Activated CD4-positive, alpha-beta T cell treated with anti-CD3 and anti-CD28 coated beads for 1 hour (primary cell): ENCODE results near the gene C17orf114.
"Not testable (repeated sequence)": the region's sequence is repeated elsewhere in the genome, so short reads cannot be mapped to it uniquely, and the experiment has no call there.

Experiments
- DNase-seq: peaks from one replicate; pipeline ENCODE4 v3.0.0-alpha.2; 2020

C17orf114 gene

DNA sequence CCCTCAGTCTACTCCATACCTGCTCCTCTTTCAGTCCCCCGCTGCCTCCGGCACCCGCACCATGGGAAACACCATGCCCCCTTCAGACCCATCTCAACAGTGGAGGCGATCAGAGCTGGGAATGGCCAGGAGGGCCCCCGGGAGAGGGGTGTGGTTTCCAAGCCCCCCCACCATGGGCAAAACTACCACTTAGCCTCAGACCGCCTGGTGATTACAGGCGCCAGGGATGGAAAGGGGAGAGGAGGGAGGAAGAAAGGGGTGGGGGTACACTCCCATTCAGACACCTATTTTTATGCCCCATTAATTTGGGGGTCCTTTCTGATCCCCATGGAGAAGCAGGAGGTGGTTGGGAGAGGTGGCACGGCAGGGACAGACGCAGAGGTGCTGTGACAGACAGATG lies at the start of gene C17orf114:
TSS of gene C17orf114 (minus strand) at position 101 of the 400 bp plus-strand sequence.
- no peak for DNase-seq

DNA sequence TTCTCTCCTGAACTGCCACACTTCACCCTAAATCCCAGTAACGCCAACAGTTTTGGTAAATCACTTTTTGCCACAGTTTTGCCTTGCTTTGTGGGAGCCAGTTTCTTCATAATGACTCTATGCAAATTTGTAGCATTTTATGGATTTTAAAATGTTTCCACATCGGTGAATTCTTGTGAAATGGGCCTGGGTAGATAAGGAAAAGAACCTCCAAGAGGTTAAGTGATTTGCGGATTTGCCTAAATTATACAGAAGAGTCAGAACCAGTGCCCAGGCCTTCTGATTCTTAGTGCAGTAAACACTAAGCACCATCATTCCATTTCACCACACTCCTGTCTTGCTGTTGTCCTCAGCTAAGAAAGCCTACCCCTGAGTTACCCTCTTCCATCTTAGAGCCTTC lies 49.0 kb upstream of the C17orf114 start:
- no peak for DNase-seq

DNA sequence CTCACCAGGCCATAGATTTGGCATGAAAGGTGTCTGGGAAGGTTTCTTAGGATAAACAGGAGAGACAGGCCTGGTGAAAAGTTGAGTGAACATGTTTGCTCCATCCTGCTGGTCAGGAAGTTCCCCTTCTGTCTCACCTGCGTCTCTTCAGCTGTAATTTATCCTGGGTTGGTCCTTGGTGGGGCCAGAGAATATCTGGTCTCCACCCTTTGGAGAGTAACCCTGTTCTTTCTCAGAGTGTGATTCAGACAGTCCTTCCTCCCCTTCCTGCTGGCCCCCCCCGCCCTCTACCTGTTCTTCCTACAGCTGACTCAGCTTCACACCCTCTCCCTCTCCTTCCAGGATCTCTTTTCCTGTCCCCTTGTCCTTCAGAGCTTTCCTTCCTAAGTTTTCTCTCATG lies 48.1 kb upstream of the C17orf114 start:
- no peak for DNase-seq

DNA sequence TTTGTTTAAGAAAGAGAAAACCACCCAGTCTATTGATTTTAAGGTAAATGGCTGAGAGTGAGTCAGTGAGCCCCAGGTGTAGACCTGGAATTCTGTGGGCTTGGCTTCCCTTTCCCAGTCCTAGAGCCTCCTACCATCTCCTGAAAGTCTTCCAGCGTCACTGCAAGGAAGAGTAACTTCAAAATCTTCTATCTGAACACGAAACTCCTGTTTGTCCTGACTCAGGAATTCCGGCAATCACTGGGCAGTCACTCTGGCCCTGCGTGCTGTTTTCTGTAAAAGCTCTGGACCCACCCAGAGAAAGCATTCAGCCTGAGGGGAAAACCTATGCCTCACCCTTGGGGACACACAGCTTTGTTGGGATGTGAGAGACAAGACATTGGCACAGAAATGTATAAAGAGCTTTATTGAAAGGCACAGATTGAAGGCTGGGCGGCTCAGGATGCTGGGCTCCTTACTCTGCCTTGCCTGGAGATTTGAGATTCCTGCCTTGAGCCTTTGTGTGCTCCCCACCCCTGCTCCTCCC lies 46.9 kb upstream of the C17orf114 start:
- no peak for DNase-seq

DNA sequence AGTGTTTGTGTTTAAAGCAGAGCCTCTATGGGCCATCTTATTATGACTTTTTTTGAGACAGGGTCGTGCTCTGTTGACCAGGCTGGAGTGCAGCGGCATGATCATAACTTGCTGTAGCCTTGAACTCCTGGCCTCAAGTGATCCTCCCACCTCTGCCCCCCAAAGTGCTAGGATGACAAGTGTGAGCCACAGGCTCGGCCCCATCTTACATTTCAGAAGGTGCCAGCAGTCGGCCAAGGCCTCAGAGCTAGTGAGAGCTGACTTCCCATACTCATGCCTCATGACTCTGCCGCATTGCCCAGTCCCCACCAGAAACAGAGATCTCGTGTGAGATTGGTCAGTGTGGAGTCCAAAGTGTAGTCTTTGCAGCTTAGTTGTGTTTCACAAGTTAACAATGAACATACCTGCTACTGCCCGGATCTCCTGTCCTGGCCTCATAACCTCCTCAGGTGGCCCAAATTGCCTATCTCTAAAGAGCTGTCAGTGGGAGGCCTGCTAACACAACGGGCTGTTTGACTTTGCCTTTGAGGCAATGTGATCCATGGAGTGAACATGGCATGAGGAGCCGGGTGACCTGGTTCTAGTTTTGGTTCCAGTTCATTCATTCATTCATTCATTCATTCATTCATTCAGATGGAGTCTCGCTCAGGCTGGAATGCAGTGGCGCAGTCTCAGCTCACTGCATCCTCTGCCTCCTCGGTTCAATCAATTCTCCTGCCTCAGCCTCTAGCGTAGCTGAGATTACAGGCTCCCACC lies 44.7 kb upstream of the C17orf114 start:
- no peak for DNase-seq

DNA sequence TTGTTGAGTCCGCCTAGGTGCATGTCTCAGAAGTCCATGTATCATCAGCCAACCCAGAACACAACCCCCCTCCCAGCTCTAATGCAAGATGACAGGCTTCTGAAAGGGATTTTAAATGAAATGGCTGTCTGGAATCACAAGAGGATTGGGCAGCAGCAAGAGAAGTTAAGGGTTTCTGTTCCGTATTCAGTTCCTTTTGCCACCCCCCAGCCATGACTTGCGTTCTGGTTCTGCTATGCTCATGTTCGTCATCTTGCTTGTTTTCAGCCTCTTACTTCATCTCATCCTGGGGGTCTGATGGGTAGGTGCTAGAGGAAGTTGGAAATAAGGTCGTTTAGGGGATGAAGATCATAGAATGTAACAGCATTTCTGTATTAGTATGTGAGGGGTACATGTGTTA lies 43.0 kb upstream of the C17orf114 start:
- DNase-seq = no peak

DNA sequence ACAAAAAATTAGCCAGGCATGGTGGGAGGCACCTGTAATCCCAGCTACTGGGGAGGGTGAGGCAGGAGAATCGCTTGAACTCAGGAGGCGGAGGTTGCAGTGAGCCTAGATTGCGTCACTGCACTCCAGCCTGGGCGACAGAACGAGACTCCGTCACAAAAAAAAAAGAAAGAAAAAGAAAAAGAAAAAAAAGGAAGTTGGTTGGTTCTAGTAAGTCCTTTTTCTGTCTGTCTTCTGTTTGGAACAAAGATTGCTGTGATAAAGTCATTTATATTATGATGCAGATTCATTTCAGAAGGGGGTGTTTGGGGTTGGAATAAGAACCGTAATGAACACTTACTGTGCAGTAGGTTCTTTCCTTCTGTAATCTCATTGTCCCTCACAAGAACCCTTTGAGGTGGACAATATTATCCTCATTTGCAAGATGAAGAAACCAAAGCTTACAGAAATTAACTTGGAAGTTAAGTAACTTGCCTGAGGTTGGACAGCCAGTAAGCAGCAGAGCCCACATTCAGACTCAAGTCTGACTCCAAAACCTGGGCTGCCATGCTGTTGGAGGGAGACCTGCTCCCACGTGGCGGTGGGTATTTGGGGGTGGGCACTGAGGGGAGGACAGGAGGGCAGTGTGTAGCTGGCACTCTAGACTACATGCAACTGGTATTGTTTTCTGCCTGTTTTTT lies 41.3 kb upstream of the C17orf114 start:
- DNase-seq = no peak

DNA sequence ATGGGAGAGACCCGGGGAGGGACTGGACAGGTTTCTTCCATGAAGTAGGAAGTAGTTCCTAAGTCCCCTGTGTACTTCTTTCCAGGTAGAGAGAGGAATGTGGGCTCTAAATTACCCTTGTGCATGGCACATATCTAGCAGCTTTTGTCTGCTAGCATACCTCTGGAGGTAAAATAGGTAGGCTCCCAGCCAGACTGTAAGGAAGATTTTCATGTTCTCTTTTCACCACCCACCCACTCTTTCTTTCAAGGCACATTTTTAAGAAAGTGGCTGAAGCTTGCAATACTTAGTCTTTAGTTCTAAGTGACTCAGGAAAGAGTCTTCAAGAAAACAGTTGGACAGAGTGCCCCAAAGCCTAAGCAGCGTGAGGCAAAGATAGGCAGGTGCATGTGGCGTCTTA lies 40.2 kb upstream of the C17orf114 start:
- DNase-seq = no peak

DNA sequence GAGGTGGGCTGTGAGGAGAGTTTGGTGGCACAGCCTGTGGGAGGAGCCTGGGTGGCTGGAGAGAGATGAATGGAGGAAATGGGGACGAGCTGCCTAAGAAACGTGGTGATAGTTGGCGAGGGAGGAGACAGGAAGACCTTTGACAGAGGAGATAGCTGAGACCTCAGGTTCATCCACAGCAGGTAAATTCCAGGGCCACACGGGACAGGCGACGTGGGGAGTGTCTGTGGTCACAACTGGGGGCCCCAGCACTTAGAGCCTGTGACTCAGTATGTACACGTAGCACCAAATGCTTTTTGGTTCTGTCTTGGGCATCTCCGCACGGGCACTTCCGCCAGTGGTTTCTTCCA lies 38.7 kb upstream of the C17orf114 start:
- DNase-seq = no peak

DNA sequence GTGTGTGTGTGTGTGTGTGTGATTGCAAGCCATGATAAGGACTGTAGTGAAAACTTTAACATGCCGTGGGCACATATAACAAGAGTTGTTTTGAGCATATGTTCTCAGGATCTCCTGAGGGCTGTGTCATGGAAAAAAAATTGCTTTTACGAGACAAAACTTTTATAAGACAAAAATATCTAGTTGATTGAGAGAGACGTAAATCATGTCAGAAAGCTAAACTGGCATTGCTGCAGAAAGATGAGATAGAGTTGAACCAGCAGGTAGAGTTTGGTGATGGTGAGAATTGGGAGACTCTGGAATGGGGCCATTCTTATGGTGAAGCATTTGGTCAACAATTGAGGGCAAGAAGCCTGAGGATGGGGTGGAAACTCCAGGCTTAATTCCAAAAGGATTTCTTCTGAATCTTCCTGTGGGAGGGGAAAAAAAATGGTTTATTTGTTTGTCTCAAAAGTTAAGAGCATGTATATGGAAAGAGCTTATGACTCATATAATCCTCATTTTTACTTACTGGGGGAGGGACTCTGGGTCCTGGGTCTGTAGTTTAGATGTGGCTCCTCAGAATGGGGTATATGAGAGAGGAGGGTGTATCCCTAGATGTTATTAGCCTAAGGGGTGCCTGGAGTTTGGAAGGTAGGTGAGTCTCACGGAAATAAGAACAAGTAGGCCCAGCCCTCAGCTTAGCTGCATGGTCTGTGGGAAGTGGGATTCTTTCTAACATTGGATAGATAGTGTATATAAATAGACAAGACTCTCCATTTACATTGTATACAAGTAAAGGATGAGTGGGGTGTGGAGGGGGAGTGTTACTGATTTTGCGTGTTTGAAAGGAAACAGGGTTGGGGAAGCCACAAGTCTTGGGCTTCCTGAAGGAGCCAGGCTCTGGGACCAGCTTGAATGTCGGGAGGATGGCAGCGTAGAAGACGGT lies 38.1 kb upstream of the C17orf114 start:
- DNase-seq = no peak

DNA sequence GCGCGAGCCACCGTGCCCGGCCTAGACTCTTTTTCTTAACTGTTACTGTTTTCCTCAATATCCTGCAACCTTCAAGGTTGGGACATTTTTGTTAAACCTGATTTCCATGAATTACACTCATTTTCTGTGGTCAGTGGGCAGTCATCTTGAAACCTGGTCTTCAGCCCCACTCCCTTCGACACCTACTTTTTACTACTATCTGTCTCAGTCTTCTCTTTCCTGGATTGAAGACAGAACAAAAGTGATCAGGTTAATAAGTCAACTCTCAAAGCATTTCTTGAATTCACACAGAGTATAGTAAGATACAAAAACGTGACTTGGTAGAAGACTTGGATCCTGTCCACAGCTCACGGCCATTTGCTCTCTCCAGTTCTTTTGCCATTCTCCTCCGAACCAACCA lies 37.1 kb upstream of the C17orf114 start:
- no peak for DNase-seq

DNA sequence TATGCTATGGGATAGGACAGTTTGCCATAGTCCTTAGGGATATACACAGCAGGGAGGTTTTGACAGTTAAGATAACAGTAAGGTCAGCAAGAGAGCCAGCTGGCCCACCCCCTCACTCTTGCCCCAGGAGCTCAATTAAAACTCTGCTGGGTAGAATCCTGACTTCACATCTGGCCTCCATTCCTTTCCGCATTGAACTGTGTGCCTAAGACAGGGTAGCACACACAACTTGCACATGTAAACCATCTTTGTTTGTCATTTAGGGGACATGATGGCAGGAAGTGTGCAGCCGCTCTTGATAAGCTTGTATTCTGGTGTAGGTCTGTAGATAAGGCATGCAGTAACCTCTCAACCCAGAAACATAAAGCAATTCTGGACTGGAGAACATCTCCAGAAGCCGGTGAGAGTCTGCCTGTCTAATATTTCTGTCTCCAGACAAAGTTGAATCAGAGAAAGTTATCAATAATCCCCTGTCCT lies 36.2 kb upstream of the C17orf114 start:
- DNase-seq = no peak

DNA sequence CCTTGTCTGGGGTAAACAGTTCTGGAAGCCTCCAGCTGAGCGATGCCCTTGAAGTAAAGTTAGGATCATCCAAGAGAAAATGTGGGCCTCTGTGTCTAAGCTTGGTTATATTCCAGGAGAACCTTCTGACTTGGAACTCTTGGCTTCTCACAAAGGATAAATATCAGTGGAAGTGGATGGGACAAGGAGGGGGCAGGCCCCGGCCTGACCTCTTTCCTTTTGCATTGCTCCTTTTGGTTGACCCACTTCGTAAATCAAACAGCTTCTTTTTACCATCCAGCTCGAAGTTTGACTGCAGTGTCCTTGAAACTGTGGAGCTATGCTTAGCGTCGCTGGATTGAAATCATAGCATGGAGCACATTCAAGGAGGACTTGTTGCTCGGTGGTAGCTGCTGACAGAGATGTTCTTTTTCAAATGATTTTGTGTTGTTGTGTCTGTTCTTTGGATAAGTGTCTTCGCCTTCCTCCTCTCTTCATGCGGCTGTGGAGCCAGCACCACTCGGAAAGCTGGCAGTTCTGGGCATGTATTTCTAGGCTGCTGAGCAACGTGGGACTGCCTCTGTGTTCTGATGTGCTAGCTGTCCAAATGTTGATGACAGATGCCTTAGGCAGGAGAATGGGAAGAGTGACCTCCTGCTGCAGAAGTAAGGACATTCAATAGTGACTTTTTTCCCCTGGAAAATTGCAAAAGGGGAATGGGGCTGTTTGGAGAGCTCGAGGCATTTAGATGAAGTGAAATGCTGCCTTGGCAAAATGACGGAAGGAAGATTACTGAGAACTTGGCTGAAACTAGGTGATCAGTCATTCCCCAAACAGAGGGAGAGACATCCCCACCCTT lies 35.6 kb upstream of the C17orf114 start:
- no peak for DNase-seq

DNA sequence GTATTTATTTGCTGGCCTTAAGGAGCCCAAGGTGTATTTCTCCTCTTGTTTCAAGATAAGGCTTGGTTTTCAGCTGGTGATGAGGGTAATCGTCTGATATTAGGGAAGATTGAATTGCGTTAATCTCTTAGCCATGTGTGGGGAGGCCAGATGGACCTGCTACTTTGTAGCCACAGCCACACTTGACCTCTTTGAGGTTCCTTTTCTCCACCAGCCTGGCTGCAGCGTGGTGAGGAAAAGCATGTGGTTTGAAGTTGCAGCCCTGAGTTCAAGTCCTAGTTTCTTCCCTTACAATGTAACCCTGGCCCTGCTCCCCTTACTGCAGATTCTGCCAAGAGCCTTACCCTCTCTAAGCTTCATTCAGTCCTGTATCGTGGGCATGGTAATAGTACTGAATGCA lies 34.1 kb upstream of the C17orf114 start:
- no peak for DNase-seq

DNA sequence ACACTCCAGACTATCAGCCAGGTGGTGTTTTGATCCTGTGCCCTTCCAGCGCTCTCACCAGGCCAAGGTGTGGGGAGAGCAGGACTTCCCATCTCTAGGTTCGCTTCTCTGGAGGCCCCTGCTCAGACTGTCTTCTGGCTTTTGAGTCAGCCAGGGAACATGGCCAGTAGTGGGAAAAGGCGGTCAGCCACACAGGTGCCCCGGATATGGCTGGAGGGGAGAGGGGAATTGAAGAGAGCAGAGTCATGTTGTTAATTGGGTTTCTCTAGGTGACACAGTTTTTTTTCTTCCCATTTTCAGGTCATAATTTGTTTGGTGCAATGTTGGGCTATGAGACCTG lies 32.5 kb upstream of the C17orf114 start:
- DNase-seq = no peak

DNA sequence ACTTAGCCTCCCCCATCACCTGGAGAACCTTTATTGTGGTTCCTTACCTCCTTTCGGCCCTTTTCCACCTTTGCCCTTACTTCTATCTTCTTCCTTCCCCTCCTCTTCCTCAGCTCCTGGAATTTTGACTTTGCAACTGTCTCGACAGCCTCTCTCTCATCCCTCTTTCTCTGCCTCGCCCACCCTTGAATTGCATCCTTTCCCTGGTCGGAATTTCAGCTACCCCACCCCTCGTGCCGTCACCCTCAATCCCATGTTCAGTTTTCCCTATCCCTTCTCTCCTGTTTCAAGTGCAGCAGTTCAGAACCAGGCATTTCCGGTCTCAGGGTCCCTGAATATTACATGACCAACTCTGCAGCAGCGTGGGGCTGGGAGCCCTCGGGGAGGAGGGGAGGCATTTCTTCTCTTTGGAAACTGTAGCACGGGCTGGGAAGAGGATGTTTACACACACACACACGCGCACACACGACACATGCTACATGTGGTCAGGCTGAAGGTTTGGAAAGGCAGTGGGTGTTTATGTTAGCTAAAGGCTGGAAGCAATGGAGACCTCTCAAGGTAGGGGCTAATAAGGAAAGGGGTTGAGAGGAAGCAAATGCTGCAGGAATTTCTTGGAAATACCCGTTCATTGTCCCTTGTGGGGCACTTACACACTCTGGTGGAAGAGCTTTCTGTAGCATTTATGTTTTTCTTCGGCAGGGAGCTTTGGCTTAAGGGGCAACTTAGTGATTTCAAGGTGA lies 32.0 kb upstream of the C17orf114 start:
- DNase-seq = no peak

DNA sequence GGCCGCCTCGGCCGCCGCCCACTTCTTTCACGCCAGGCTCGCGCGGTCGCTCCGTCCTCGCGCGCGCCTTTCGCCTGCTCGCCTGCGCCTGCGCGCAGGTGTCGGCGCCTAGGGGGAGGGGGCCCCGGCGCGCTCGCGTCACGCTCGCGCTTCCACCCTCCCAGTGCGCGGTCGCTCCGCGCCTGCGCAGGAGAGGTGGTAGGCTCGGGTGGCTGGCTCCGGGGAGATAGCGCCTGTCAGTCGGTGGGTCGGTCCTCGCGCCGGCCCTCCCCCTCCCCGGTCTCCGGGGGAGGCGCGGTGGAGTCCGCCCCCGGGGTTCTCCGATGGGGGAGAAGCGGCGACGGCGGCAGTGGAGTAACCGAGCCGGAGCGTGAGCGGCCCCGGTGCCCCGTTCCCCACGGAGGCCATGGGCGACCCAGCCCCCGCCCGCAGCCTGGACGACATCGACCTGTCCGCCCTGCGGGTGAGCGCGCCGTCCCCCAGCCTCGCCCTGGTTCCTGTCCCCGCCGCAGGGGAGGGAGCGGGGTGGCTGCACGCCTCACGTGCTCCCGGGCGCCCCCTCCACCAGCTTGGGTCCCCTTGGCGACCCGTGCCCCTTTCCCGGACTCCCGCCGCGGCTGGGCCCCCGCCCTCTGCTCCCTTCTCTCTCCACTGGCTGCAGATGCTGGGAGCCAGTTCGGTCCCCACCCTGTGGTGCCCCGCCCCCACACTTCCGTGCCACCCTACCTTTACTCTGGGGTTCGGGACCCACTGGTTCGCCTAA lies 31.2 kb upstream of the C17orf114 start, which contains the start of gene MINK1:
TSS of gene MINK1 (plus strand) at position 163 of the 763 bp plus-strand sequence. CDS start at position 407, 244 bp downstream.
- DNase-seq = peak; percentile 86

DNA sequence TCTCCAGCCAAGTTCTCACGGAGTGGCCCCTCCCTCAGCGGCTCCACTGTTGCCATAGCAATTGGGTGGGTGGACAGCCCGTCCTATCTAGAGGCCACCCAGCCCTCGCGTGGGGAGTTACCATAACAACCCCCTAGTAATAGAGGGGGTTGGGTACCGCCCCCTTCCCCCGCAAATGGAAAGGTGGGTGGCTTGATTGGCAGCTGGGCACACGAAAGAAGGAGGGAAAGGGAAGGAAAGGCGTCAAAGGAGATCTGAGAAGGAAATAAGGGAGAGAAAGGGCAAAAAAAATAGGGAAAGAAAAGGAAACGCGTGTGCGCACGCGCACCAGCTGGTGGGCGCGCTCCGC lies 30.7 kb upstream of the C17orf114 start:
- not testable (repeated sequence) for DNase-seq

DNA sequence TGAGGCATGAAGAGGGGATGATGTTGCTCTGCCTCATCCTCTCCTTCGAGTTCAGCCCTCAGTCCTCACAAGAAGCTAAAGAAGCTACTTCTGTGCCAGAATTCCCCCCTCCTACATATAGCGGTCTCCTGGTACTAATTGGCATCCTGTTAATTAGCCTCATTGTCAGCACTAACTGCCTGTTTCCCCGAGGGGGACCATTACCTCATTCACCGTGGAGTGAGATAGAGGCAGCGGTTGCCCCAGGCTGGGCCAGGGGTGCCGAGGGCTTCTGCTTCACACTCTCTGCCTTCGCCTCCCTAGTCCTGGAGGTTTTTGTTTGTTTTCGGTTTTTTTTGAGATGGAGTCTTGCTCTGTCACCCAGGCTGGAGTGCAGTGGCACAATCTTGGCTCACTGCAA lies 25.3 kb upstream of the C17orf114 start:
- no peak for DNase-seq

DNA sequence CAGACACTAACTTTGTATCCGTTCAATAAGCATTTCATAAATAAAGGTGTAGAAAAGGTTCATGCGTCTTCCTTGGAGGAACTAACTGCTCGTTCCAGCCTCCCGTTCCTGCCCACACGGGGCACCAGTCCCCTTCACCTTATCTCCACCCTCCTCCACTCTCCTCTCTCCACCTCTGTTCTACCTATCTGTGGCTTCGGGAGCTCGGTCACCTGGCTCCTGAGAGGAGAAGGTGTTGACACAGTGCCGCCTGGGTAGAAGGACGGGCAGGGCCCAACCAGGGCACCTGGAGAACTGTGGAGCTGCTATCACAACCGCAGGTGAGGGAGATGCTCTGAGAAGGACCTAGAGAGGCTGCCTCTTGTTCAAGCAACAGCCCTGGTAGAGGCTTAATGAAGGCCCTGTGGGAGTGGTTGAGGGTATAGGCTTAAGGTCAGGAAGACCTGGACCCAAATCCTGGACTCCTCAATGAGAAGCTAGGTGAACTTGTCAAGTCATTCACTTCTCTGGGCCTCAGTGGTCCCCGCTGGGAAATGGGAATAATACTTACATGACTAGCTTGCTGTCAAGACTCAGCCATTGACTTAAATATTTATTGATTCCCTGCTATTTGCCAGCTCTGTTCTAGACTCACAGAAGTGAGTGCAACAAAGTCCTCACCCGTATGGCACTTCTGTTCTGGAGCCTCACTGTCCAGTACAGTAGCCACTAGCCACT lies 21.4 kb upstream of the C17orf114 start:
- DNase-seq = no peak
